HG03575 (cell line): Measurements from ENCODE around the gene KIF5C.
A peak's percentile ranks its signal among the peaks of the same experiment; 100 is the strongest.

ENCODE experiments used
- ATAC-seq: cut with Tn5 transposase; IDR thresholded peaks from one replicate; pipeline ENCODE4 v1.9.1; 2021; ENCODE audit not compliant: unreplicated experiment, insufficient number of reproducible peaks, low FRiP score; ENCODE audit errors: extremely low read depth

KIF5C gene

GRCh38 chr2:149023091-149023490 is 148.1 kb downstream of the KIF5C start:
- ATAC-seq, result no peak

DNA sequence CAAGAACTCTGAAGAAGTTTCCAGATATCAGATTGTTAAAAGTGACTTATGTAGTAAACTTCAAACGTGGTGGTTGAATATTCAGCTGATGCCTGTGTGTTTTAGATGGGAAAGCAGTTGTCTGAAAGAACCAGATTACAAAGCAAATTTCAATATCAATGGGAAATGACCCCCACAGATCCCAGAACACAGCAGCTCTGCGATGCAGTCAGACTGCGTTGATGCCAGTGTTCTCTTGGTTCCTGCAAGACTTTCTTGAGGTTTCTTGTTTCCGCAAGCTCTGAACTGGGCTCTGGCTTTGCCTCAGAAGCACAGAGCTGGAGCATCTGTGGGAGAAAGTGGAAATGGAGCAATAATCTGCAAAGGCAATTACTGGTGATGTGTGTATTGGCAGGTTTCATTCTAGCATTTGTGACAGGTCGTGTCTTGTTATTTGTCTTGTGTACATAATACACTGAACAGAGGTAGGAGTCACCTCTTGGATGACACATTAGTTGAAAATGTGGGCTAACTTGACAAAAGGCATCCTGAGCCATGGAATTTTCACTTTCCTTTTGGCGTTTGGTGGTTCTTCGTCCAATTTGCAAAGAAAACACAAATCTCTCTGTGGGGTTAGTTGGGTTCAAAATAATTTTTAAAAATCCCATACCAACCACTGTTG is 152.7 kb downstream of the KIF5C start:
- no peak for ATAC-seq

DNA sequence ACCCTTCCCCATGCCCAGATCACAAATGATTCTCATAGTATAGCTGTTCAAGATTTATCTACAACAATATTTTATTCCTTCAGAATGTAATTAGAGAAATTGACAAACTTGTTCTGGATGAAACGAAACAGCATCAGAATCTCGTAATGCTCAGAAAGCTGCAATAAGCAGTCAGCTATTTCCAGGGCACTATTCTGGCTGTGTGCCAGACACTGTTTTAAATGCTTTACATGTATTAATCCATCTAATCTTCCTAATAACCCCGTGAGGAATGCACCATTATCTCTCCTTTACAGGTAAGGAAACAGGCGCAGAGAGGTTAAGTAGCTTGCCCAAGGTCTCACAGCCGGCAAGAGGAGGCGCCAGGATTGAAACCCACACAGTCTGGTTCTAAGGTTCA is 153.3 kb downstream of the KIF5C start:
- no peak for ATAC-seq

- no peak for ATAC-seq
Observed at GRCh38 chr2:149028891-149029290, 153.9 kb downstream of the KIF5C start.

DNA sequence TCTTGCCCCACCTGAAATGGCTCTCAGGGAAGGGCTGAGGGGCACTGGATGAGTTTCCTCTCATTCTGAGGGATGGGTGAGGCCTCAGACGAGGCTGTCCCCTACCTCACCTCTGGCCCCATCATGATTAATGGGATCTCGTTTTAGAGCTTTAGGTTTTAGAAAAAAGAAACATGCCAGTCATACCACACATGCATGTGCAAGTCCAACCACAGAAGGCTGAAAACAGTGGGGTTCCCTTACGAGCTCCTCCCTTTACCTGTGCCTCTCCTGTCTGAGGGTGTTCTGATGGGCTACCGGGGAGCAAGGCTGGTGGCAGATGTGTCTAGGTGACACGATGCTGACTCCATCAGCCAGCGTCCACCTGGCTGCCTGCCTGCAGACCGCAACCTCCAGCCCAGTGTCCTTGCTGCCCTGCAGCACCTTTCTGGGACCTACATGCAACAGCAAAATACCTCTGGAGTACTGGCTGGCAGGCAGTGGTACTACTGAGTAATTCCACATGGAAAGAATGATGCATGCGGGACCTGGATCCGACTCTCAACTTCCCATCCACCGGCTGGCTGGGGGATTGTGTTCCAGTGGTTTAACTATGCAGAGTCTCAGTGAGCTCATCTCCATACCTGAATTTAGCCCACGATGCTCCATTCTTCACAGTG is 154.4 kb downstream of the KIF5C start:
- ATAC-seq, result no peak

- ATAC-seq, result no peak
Observed at GRCh38 chr2:149031396-149031795, 156.4 kb downstream of the KIF5C start.

GRCh38 chr2:149033716-149034115 is 158.7 kb downstream of the KIF5C start:
- ATAC-seq, result no peak

GRCh38 chr2:149034406-149034805 is 159.4 kb downstream of the KIF5C start:
- no peak for ATAC-seq

DNA sequence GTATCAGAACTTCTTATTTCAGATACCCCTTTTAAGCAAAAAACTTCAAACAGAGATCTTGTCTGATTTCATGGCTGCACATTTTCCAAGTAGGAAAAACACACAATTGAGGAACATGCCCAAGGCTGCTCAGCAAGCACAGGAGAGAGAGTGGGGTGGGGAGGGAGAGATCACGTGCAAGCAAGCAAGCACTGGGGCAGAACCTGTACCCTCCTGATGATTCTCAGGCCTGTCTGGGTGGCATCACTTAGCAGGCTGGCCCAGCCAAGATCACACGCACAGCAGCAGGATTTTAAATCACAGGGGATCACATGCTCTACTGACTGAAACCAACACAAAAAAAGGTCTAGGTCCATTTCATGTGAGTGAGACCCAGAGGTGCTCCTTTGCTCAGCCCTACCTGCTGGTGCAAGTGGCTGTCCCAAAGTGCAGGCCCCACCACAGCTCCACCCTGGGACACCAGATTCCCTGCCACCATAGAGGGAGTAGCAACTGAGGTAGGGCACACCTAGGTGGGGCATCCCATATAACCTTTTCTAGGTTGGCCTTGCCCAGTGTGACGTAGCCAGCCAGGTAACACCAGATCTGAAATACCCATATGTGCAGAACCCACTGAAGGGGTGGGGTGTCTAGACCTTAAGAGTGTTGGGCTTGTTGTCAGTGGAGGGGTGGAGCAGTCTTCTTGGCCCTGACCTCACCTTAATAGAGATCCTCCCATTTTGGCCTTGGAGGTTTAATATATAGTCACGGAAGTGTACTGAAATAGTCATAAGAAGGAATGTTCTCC is 161.7 kb downstream of the KIF5C start:
- no peak for ATAC-seq

- ATAC-seq, result no peak
Observed at GRCh38 chr2:149037851-149038250, 162.8 kb downstream of the KIF5C start.

GRCh38 chr2:149038442-149039212 is 163.6 kb downstream of the KIF5C start, which contains the start of gene LYPD6B:
LYPD6B (plus strand) TSS chr2:149038699; CDS start chr2:149130949, 92,250 bp downstream.
- ATAC-seq, result no peak

DNA sequence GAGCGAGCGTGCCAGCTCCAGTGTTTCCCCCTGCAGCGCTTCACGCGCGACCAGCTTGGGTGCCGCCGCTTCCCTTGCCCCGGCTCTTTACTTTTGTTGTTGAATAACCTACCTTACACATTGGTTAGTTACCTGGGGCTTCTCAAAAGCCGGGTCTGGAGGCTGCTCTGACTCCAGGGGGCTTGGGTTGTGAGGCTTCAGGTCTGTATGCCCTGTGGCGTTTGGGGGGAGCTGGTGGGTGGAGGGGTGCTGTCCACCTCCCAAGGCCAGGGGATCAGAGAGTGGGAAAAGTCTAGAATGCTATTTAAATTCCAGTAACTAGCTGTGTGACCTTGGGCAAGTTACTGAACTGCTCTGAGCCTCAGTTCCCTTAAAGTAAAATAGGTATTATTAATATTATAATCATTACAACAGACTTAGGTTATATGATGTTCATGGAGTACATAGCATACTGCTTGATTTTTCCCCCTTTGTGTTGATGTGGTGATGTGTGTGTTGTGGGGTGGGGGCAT is 164.2 kb downstream of the KIF5C start:
- ATAC-seq, result no peak

DNA sequence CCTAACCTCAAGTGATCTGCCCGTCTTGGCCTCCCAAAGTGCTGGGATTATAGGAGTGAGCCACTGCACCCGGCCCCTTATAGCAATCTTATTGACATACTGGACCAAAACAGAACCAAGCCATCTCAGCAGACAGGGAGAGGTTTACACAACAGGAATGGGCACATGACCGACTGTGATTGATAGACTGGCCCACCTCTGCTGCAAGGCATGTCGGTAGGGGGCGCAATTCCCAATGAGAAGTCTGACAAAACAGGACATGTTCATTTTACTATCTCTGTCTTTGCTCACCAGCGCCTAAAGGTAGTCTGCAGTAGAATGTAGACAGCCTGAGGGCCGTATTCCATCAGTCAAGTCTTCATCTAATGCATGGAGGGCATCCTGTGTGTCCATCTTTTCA is 165.4 kb downstream of the KIF5C start:
- ATAC-seq, result no peak

- no peak for ATAC-seq
Observed at GRCh38 chr2:149041482-149041881, 166.5 kb downstream of the KIF5C start.

DNA sequence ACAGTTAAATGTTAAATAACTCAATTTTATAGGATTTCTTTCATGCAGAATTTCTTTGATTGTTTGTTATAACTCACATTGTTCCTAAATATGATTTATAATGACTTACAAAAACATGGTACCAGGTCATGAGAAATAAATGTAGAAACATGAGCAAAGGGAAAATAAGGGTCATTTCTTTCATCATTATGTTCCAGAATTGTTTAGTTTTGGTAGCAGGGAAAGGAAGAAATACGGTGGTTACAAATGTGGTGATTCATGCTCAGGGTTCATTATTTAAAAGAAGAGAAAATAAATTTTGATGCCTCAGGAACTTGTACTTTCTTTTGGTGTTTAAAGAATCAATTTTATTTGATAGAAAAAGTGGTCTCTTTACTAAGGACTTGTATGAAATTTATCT is 167.9 kb downstream of the KIF5C start:
- ATAC-seq, result no peak

DNA sequence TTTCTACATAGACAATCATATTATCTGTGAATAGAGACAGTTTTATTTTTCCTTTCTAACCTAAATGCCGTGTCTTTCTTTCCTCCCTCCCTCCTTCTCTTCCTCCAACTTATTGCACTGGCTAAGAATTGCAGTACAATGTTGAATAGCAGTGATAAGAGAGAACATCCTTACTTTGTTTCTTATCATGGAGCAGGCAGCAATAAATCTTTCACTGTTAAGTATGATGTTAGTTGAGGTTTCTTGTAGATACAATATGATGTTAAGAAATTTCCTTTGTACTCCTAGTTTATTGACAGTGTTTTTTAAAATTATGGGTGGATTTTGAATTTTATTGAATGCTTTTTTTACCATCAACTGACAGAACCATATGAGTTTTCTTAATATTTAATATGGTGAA is 169.5 kb downstream of the KIF5C start:
- no peak for ATAC-seq

DNA sequence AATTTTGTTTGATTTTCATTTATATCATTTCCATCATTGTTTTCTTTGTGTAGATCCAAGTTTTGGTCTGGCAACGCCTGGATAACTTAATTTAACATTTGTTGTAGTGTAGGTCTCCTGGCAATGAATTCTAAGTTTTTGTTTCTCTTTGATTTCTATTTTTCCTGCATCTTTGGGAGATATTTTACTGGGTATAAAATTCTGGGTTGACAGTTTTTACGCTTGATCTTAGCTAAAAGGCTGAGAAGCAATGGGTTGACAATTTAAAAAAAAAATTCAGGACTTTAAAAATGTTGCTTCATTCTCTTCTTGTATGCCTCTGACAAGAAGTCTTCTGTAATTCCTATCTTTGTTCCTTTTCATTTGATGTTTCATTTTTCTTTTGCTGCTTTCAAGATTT is 172.1 kb downstream of the KIF5C start:
- no peak for ATAC-seq

DNA sequence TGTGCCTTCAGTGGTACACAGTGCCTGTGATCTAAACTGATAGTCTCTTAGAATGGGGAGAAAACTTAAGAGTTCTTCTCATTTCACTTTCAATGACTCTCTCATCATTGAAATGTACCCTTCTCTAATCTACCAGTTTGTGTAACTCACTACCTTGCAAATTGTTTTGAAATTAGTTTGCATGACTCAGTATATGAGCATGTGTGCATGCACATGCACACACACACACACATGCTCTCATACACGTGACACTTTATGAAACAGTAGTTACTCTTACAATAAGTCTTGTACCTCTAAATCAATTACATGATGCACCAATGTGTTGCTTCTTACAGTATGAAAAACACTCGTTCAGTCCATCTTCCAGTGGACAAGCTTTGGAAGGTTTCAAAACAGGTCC is 174.1 kb downstream of the KIF5C start:
- ATAC-seq, result no peak

- peak; percentile 81 for ATAC-seq
Observed at GRCh38 chr2:149050188-149050587, 175.2 kb downstream of the KIF5C start.
